COLO829 (cell line): ENCODE data around the gene PSMC3IP.

ENCODE experiments used
- DNase-seq: peaks from one replicate; pipeline ENCODE4 v3.0.0; 2012; ENCODE audit warnings: low spot score

PSMC3IP gene

GRCh38 chr17:42585353-42585752 is 7.8 kb upstream of the PSMC3IP start:
- DNase-seq = no peak

- no peak for DNase-seq
Observed at GRCh38 chr17:42584880-42585279, 7.4 kb upstream of the PSMC3IP start.

DNA sequence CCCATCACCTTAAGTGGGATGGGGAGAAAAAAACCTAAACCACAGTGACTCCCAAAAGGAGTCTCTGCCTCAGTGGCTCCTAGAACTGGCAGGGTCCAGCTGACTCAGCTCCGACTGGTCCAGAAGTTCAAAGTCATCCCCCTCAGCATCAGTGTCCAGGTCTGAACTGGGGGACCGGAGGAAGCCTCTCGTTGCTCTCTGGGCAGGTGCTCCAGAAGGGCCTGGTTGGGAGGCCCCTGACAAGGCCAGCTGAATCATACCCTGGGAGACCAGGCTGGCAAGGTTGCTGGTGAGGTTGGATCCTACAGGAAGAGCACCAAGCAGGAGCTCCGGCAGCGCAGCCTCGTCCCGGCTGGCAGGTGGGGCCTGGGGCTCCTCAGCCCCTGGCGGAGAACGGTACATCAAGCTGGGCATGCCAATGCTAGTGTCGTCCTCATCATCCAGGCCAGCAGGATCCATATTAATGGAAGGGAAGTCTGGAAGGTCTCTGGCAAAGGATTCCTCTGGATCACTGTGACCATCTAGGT is 4.3 kb upstream of the PSMC3IP start:
- DNase-seq = no peak

GRCh38 chr17:42579794-42580551 is 2.4 kb upstream of the PSMC3IP start:
- no peak for DNase-seq

DNA sequence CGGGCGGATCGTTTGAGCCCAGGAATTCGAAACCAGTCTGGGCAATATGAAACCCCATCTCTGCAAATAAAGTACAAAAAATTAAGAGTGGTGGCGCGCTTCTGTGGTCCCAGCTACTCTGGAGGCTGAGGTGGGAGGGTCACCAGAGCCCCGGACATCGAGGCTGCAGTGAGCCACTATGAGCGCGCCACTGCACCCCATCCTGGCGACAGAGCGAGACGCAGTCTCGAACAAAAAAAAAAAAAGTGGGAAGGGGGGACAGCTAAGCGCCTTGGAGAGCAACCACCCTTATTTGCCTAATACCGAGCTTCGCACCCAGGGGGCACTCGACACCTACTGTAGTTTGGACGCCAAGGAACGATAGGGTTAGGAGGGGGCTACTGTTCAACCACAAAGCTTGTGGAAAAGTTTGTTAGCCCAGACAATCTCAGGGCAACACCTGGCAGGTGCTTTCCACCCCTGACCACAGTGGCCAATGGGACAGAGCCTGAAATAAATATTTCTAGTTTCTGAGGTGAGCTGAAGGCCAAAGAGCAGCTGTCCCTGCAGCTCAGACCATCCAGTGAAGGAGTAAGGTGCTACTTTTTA is 847 bp upstream of the PSMC3IP start:
- peak; percentile 85 for DNase-seq

DNA sequence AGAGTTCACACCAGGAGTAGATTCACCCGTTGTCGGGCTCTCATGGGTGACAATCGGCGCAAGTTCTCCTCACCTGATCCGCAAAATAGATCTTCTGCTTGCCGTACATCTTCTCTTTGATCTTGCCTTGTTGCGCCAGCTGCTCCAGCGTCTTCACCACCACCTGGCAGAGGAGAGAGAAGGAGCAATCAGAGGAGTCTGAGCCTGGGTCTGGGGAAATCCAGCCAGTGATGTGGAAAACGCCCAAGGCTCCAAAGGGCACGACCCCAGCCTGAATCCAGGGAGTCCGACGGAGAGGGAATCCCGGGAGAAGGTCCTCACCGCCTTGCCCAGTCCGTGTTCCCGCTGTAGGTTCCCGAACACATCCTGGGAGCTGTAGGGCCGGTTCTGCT is 393 bp downstream of the PSMC3IP start:
- no peak for DNase-seq

GRCh38 chr17:42574463-42574862 is 3.1 kb downstream of the PSMC3IP start:
- no peak for DNase-seq

GRCh38 chr17:42573095-42573494 is 4.4 kb downstream of the PSMC3IP start:
- DNase-seq = no peak

DNA sequence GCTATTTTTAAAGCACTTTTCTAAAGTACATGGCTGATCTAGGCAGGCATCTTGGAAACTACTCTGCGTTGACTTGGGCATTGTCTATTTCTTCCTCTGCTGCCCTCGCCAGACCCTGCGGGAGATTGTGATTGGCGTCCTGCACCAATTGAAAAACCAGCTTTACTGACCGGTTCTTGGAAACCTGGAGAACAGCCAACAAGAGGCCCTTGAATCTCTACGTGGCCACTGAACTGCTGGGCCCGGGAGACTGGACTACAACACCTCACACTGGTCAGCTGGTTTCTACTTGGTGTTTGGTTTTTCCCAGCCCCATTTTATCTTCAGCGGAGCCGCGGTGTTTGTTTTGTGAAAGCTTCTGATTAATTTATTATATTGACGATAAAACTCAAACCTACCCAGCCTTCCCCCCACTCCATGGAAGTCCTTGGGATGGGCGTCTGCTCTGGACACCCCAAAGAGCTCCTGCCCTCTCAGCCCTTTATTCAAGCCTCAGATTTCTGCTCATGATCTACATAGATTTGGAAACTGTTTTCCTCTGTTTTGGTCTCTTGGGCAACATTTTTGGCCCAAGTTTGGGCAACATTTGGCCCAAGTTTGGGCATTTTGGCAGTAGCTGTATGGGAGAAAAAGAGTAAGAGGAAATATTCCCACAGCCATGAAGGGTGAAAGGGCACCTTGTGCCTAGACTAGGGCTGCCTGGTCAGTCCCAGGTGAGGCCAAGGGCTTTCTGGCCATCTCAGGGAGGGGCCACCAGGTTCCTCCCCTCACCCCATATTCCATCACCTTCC is 5.9 kb downstream of the PSMC3IP start:
- no peak for DNase-seq

GRCh38 chr17:42568341-42569111 is 9.0 kb downstream of the PSMC3IP start:
- no peak for DNase-seq

- DNase-seq = peak; percentile 100
Observed at GRCh38 chr17:42566883-42567573, 10.5 kb downstream of the PSMC3IP start, which contains the start of gene MLX. Gene MLX, plus strand, starts transcription at chr17:42567100. Its CDS starts 25 bp downstream, at chr17:42567125.

DNA sequence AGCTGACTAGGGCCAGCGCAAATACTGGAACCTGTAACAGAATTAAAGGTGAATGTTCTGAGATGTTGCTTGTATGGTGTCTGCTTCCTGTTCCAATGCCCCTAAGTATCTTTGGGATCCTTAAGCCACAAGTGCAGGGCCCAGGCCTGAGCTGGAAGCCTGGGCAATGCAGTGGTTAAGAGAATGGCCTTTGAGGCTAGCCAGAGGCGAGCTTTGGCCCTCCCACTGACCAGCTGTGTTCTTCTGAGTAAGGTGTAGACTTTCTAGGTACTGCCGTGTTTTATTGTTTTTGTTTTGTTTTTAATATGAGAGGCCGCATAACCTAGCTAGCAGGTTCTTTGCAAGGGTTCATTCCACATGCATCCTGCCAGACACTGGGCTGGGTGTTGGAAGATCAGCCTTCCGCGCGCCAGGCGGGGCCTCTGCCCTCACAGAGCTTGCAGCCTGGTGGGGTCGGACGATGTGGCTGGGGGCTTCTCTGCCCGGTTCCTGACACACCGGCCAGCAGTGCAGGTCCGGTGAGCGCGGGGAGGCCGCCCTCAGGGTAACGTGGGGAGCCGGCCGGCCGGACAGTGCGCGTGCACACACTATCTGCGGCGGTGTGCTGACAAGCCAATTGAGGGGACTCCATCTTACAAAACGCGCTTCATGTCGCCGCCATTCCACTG is 11.2 kb downstream of the PSMC3IP start:
- no peak for DNase-seq

- no peak for DNase-seq
Observed at GRCh38 chr17:42565523-42566214, 11.9 kb downstream of the PSMC3IP start.

DNA sequence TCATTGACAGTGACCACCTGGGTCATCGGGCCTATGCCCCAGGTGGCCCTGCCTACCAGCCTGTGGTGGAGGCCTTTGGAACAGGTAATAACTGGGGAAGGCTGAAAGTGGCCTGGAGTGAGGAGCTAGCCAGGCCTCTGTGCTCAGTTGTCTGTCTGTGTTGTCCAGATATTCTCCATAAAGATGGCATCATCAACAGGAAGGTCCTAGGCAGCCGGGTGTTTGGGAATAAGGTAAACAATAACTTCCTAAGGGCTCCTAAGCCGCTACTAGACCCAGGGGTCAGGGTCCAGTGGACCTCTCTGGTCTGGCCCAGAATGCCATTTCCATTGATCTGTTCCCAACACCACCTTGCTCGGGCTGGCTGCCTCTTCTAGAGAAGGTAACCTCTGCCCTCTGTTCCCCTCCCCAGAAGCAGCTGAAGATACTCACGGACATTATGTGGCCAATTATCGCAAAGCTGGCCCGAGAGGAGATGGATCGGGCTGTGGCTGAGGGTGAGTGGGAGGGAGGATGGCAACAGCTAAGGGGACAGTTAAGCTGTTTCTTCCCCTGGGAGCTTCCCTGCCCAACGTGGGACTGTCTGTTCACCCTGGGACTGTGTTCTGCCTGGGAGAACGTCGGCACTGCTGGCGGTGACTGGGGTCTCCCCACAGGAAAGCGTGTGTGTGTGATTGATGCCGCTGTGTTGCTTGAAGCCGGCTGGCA is 12.6 kb downstream of the PSMC3IP start:
- no peak for DNase-seq

DNA sequence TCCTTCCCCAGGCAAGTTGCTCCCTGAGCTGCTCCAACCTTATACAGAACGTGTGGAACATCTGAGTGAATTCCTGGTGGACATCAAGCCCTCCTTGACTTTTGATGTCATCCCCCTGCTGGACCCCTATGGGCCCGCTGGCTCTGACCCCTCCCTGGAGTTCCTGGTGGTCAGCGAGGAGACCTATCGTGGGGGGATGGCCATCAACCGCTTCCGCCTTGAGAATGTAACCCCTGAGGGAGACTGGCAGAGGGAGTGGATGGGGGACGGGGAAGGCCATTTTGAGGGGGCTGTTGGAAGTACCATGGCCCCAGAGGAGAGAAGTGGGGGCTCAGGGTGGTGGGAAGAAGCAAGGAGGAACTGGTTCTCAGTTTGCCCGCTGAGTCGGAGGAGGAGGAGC is 13.6 kb downstream of the PSMC3IP start:
- no peak for DNase-seq

DNA sequence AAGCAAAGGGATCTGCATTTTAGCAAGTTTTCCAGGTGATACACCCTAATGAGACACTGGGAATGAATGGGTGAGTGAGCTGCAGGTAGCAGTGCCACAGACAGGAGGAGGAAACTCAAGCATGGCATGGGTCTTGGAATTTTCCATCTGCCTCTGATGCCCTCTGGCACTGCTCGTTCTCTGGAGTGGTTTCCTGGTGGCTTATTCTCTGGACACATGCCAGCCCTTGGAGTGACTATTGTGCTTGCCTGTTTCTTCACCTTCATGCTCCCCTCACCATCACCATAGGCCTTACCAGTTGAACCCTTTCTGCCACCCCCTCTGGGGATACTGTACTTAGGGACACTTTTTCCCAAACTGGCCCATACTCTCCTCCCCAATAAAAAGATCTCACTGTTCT is 14.0 kb downstream of the PSMC3IP start:
- no peak for DNase-seq

DNA sequence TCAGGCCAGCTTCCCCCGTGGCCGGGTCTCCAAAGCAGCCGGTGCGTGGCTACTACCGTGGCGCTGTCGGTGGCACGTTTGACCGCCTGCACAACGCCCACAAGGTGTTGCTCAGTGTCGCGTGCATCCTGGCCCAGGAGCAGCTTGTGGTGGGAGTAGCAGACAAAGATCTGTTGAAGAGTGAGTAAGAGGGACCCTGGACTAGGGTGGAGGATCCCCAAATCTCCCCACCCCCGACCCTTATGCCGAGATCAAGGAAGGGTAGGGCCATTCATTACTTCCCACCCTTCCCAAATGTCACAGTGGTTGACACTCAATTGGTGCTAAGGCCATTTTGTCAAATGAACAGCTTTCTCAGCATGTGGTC is 14.4 kb downstream of the PSMC3IP start:
- DNase-seq = no peak

GRCh38 chr17:42562388-42563142 is 15.0 kb downstream of the PSMC3IP start:
- no peak for DNase-seq

- peak; percentile 99 for DNase-seq
Observed at GRCh38 chr17:42561897-42562387, 15.6 kb downstream of the PSMC3IP start, which contains the start of gene COASY. Gene COASY, plus strand, starts transcription at chr17:42562148. Its CDS starts 475 bp downstream, at chr17:42562623.
